Gastrocnemius medialis (tissue), 4 donors: Measurements from ENCODE around the gene THSD7B.

ENCODE experiments used
- POLR2A ChIP-seq, 2 donors: fragments of 450-650 bp; IDR thresholded peaks; one replicate each; pipeline ENCODE4 v1.6.1; 2017; ENCODE audit warnings: antibody characterized with exemption in 2 of 2, mild to moderate bottlenecking in 2 of 2, moderate library complexity in 2 of 2
- TF ChIP-seq, protein P1 (sequence below), 5 experiments: fragments of 450-650 bp in 3 of 5; fragments of 200-600 bp in 2 of 5; sonication (generic) in 2 of 5; IDR thresholded peaks in 4 of 5; conservative IDR thresholded peaks in 1 of 5; 1 replicate in 4 of 5; 2 replicates in 1 of 5; pipeline ENCODE4 v1.5.1; 2016 to 2019; ENCODE audit warnings: antibody characterized with exemption in 5 of 5, mild to moderate bottlenecking in 3 of 5, moderate library complexity in 3 of 5

- TF ChIP-seq POLR2A (IDR thresholded peaks at IDR 0.05): no peak
- TF ChIP-seq, protein P1, sequence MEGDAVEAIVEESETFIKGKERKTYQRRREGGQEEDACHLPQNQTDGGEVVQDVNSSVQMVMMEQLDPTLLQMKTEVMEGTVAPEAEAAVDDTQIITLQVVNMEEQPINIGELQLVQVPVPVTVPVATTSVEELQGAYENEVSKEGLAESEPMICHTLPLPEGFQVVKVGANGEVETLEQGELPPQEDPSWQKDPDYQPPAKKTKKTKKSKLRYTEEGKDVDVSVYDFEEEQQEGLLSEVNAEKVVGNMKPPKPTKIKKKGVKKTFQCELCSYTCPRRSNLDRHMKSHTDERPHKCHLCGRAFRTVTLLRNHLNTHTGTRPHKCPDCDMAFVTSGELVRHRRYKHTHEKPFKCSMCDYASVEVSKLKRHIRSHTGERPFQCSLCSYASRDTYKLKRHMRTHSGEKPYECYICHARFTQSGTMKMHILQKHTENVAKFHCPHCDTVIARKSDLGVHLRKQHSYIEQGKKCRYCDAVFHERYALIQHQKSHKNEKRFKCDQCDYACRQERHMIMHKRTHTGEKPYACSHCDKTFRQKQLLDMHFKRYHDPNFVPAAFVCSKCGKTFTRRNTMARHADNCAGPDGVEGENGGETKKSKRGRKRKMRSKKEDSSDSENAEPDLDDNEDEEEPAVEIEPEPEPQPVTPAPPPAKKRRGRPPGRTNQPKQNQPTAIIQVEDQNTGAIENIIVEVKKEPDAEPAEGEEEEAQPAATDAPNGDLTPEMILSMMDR (IDR thresholded peaks at IDR 0.05 in 4 of 5, conservative IDR thresholded peaks at IDR 0.05 in 1 of 5): no peak
Observed at GRCh38 chr2:136994793-136995192, 229.4 kb downstream of the THSD7B start.
